ENCODE measurements around the gene HOXD4. TPM values are rescaled to one million over a fixed set of nuclear protein-coding genes. Genes with fewer than 3 reads are reported as not detected.
A peak's percentile ranks its signal among the peaks of the same experiment; 100 is the strongest.

HOXD4 gene
- total and polyA plus RNA-seq, 2 of the 4 experiments (the other 2 are of a cell fraction) = not detected

DNA sequence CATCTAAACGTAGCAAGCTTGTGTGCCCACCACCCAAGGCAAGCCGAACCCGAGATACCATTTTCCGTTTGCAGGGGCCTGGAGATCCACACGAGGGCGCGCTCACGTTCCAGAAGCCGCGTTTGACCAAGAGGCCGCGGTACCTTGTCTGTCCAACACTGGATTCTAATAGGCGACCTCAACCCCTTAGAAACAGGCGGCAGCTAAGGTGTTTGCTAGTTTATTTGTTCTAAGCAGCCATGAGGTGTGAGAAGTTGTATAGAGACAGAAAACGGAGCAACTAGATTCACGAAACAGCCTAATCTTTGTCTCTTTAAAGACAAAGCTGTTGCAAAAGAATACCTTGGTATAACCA, 40.1 kb upstream of the HOXD4 start:
- ChIA-PET POLR2A (ENCODE audit: unreplicated experiment) (no interaction called here), CTCF (interaction anchor here (0.6 to 1.3 kb wide), 3 partner anchors 13 to 543 kb away, joined by 3 to 4 read pairs (median 3); no protein-coding TSS in a partner anchor)
- no peak overlapping the region for H3K56ac ChIP-seq (ENCODE audit: extremely low read depth, insufficient read depth, low read length)
- H3K4me2 ChIP-seq (ENCODE audit: low read depth, low read length) = no peak overlapping the region
- no peaks in the 10 kb centered on the region for H3K9me1 ChIP-seq (ENCODE audit: insufficient read depth, low read length)
- peaks cover 89% of the 10 kb centered on the region for H3K27me3 ChIP-seq (ENCODE audit: control insufficient read depth, insufficient read depth, low read length)
- H2AFZ ChIP-seq (replicated peaks; ENCODE audit: low read length, poor library complexity) = no peak overlapping the region
- WGBS, 2 experiments (ENCODE audit: extremely low coverage in 2 of 2, insufficient read length in 1 of 2) = 1% methylated on average over 7 of the region's 16 CpGs; no CpG with 5 or more reads in 1 of the 2 experiments
- H2AK5ac ChIP-seq (ENCODE audit: low read depth, low read length) = no peak overlapping the region
- H3K4me3 ChIP-seq (ENCODE audit: insufficient read depth, low read depth, low read length) = no peak overlapping the region
- ATAC-seq (ENCODE audit: low read depth) = 0 out of 2 replicates have a peak, but pooled peaks have one; percentile 50
- no peak overlapping the region for H3K4ac ChIP-seq (ENCODE audit: low read depth, low read length)
- H2BK15ac ChIP-seq (ENCODE audit: low read depth, low read length) = no peak overlapping the region
- no peak overlapping the region for H2BK5ac ChIP-seq (ENCODE audit: low read depth, low read length, poor library complexity, severe bottlenecking)
- H3K4me1 ChIP-seq (ENCODE audit: control insufficient read depth, insufficient read depth, low read length) = no peaks in the 10 kb centered on the region
- no peak overlapping the region for H2AK9ac ChIP-seq (replicated peaks; ENCODE audit: low read depth, low read length, poor library complexity)
- in situ Hi-C loops (cut with MboI; ENCODE audit: low sequenced_read_pairs) = no loop called here
- H4K91ac ChIP-seq (ENCODE audit: insufficient read depth, low read depth, low read length) = no peak overlapping the region
- no peak overlapping the region for H3K23ac ChIP-seq (ENCODE audit: low read depth, low read length)
- H4K20me1 ChIP-seq (ENCODE audit: insufficient read depth, low read length) = no peaks in the 10 kb centered on the region
- no peak overlapping the region for H3K27ac ChIP-seq (ENCODE audit: insufficient read depth, low read length)
- H3K79me1 ChIP-seq (ENCODE audit: low read depth in 1 of 2, low read length in 2 of 2) = no peaks in the 10 kb centered on the region
- dilution Hi-C loops (cut with HindIII; ENCODE audit: low sequenced_read_pairs, unreplicated experiment) = no loop called here
- H4K8ac ChIP-seq (ENCODE audit: low read depth in 2 of 2, low read length in 2 of 2) = no peak overlapping the region
- TF ChIP-seq, protein P1, sequence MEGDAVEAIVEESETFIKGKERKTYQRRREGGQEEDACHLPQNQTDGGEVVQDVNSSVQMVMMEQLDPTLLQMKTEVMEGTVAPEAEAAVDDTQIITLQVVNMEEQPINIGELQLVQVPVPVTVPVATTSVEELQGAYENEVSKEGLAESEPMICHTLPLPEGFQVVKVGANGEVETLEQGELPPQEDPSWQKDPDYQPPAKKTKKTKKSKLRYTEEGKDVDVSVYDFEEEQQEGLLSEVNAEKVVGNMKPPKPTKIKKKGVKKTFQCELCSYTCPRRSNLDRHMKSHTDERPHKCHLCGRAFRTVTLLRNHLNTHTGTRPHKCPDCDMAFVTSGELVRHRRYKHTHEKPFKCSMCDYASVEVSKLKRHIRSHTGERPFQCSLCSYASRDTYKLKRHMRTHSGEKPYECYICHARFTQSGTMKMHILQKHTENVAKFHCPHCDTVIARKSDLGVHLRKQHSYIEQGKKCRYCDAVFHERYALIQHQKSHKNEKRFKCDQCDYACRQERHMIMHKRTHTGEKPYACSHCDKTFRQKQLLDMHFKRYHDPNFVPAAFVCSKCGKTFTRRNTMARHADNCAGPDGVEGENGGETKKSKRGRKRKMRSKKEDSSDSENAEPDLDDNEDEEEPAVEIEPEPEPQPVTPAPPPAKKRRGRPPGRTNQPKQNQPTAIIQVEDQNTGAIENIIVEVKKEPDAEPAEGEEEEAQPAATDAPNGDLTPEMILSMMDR (conservative IDR thresholded peaks at IDR 0.05; ENCODE audit: low read depth, low read length) = peak; percentile 50
- TF ChIP-seq FOS (IDR thresholded peaks at IDR 0.05; ENCODE audit: low read depth, low read length) (no peak), POLR2A (IDR thresholded peaks at IDR 0.05; ENCODE audit: low read depth, low read length) (no peak), CHD1 (IDR thresholded peaks at IDR 0.05; ENCODE audit: low read depth, low read length) (no peak), SMC3 (IDR thresholded peaks at IDR 0.05; ENCODE audit: low read depth, low read length) (0 out of 2 replicates have a peak, but pooled peaks have one; percentile 9)
- no peak overlapping the region for H3K14ac ChIP-seq (replicated peaks; ENCODE audit: low read depth, low read length)
- no peak overlapping the region for H3K9ac ChIP-seq (ENCODE audit: low read depth, low read length)
- DNase-seq = peak; percentile 28
- no peak overlapping the region for H3K18ac ChIP-seq (ENCODE audit: low read depth, low read length)
- no peaks in the 10 kb centered on the region for H3K36me3 ChIP-seq (ENCODE audit: control insufficient read depth, insufficient read depth, low read length)
- no TSS peak for BruUV-seq (replicated peaks)
- no peak overlapping the region for H2BK120ac ChIP-seq (ENCODE audit: low read depth, low read length)
- intact Hi-C loops (cut with micrococcal nuclease) = loop anchor here (1.0 kb wide), 1 partner anchor 24 kb away; no protein-coding TSS in a partner anchor
- H2BK20ac ChIP-seq (ENCODE audit: low read depth, low read length) = no peak overlapping the region
- peaks cover 7% of the 10 kb centered on the region for H3K9me3 ChIP-seq (ENCODE audit: control insufficient read depth, insufficient read depth, low read length)
- H4K5ac ChIP-seq (ENCODE audit: low read depth, low read length) = no peak overlapping the region
